ENCODE results near the gene SERPINA1. TPM values are rescaled to one million over a fixed set of nuclear protein-coding genes. Genes with fewer than 3 reads are reported as not detected.

The SERPINA1 gene
- total and polyA plus RNA-seq, 2 of the 13 experiments (the other 11 are each of a cell fraction or from before 2014, with no cell fraction given): 3,266 to 11,015 TPM

DNA sequence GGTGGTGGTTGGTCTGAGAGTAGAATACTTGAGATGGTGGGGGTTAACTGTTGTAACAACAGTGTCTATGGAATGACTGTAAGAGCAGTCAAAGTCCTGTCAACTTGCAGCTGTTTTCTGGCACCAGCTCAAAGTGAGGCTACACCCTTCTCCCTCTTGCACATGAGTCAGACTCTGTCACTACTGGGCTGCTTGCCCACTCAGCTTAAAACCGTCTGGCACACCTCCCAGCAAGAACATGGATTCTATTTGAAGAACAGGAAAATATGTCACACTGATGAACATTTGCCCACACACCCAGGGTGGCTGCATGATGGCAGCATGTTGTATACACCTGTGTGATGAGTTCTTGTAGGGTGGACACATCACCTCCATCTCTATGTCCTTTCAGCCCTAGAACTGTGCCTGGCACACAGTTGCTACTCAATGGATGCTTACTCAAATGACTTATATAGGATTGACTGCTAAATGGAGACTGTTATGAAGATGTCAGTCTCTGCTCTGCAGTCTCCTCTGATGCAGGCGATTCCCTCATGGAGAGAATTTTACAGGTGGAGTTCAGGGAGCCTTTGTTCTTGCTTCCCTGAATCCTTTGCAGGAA, 46.0 kb downstream of the SERPINA1 start (continued):
- TF ChIP-seq, protein P1, sequence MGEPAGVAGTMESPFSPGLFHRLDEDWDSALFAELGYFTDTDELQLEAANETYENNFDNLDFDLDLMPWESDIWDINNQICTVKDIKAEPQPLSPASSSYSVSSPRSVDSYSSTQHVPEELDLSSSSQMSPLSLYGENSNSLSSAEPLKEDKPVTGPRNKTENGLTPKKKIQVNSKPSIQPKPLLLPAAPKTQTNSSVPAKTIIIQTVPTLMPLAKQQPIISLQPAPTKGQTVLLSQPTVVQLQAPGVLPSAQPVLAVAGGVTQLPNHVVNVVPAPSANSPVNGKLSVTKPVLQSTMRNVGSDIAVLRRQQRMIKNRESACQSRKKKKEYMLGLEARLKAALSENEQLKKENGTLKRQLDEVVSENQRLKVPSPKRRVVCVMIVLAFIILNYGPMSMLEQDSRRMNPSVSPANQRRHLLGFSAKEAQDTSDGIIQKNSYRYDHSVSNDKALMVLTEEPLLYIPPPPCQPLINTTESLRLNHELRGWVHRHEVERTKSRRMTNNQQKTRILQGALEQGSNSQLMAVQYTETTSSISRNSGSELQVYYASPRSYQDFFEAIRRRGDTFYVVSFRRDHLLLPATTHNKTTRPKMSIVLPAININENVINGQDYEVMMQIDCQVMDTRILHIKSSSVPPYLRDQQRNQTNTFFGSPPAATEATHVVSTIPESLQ (CRISPR knock-in tag; conservative IDR thresholded peaks at IDR 0.05): no peak
- TF ChIP-seq SP1 (IDR thresholded peaks at IDR 0.05) (no peak), SP1 (CRISPR knock-in tag; IDR thresholded peaks at IDR 0.05) (no peak), TBP (CRISPR knock-in tag; IDR thresholded peaks at IDR 0.05) (no peak), ZNF569 (CRISPR knock-in tag; IDR thresholded peaks at IDR 0.05; ENCODE audit: borderline replicate concordance) (no peak), ZNF562 (CRISPR knock-in tag; IDR thresholded peaks at IDR 0.05; ENCODE audit: borderline replicate concordance) (no peak), SMC3 (IDR thresholded peaks at IDR 0.05; ENCODE audit: low read length) (no peak), ZNF792 (CRISPR knock-in tag; IDR thresholded peaks at IDR 0.05) (0 out of 2 replicates have a peak, but pooled peaks have one; percentile 46), ZNF878 (CRISPR knock-in tag; IDR thresholded peaks at IDR 0.05) (no peak), IRX3 (CRISPR knock-in tag; IDR thresholded peaks at IDR 0.05; ENCODE audit: borderline replicate concordance, low read depth) (no peak), ZFP36L1 (CRISPR knock-in tag; IDR thresholded peaks at IDR 0.05) (no peak), U2AF2 (IDR thresholded peaks at IDR 0.05; ENCODE audit: low read depth, low read length) (no peak), CENPBD1 (CRISPR knock-in tag; IDR thresholded peaks at IDR 0.05; ENCODE audit: borderline replicate concordance, low read depth) (no peak), ZFP36L2 (CRISPR knock-in tag; IDR thresholded peaks at IDR 0.05) (no peak), HMG20B (CRISPR knock-in tag; conservative IDR thresholded peaks at IDR 0.05) (no peak), ZNF720 (CRISPR knock-in tag; IDR thresholded peaks at IDR 0.05) (no peak), ZNF652 (CRISPR knock-in tag; IDR thresholded peaks at IDR 0.05; ENCODE audit: borderline replicate concordance, low read depth) (0 out of 2 replicates have a peak, but pooled peaks have one; percentile 31), IRF2 (CRISPR knock-in tag; IDR thresholded peaks at IDR 0.05) (no peak), TCF7L2 (IDR thresholded peaks at IDR 0.05; ENCODE audit: low read depth, low read length) (no peak), JUN (CRISPR knock-in tag; IDR thresholded peaks at IDR 0.05) (no peak), PRPF4 (IDR thresholded peaks at IDR 0.05; ENCODE audit: low read depth, low read length, poor library complexity, severe bottlenecking) (no peak), PCBP1 (IDR thresholded peaks at IDR 0.05; ENCODE audit: borderline replicate concordance, low read depth, low read length) (no peak), HMG20A (CRISPR knock-in tag; IDR thresholded peaks at IDR 0.05; ENCODE audit: borderline replicate concordance) (0 out of 2 replicates have a peak, but pooled peaks have one; percentile 20), AGO2 (optimal IDR thresholded peaks at IDR 0.05; ENCODE audit: low read depth, low read length) (no peak), ZNF207 (IDR thresholded peaks at IDR 0.05; ENCODE audit: borderline replicate concordance) (no peak), CEBPB (IDR thresholded peaks at IDR 0.05; ENCODE audit: borderline replicate concordance, low read depth, low read length) (no peak)
- TF ChIP-seq, protein P2, sequence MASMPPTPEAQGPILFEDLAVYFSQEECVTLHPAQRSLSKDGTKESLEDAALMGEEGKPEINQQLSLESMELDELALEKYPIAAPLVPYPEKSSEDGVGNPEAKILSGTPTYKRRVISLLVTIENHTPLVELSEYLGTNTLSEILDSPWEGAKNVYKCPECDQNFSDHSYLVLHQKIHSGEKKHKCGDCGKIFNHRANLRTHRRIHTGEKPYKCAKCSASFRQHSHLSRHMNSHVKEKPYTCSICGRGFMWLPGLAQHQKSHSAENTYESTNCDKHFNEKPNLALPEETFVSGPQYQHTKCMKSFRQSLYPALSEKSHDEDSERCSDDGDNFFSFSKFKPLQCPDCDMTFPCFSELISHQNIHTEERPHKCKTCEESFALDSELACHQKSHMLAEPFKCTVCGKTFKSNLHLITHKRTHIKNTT (CRISPR knock-in tag; IDR thresholded peaks at IDR 0.05): no peak
- TF ChIP-seq, protein P3, sequence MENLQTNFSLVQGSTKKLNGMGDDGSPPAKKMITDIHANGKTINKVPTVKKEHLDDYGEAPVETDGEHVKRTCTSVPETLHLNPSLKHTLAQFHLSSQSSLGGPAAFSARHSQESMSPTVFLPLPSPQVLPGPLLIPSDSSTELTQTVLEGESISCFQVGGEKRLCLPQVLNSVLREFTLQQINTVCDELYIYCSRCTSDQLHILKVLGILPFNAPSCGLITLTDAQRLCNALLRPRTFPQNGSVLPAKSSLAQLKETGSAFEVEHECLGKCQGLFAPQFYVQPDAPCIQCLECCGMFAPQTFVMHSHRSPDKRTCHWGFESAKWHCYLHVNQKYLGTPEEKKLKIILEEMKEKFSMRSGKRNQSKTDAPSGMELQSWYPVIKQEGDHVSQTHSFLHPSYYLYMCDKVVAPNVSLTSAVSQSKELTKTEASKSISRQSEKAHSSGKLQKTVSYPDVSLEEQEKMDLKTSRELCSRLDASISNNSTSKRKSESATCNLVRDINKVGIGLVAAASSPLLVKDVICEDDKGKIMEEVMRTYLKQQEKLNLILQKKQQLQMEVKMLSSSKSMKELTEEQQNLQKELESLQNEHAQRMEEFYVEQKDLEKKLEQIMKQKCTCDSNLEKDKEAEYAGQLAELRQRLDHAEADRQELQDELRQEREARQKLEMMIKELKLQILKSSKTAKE (CRISPR knock-in tag; IDR thresholded peaks at IDR 0.05; ENCODE audit: borderline replicate concordance): no peak
